ENCODE measurements around the gene RSPH1.

The RSPH1 gene

DNA sequence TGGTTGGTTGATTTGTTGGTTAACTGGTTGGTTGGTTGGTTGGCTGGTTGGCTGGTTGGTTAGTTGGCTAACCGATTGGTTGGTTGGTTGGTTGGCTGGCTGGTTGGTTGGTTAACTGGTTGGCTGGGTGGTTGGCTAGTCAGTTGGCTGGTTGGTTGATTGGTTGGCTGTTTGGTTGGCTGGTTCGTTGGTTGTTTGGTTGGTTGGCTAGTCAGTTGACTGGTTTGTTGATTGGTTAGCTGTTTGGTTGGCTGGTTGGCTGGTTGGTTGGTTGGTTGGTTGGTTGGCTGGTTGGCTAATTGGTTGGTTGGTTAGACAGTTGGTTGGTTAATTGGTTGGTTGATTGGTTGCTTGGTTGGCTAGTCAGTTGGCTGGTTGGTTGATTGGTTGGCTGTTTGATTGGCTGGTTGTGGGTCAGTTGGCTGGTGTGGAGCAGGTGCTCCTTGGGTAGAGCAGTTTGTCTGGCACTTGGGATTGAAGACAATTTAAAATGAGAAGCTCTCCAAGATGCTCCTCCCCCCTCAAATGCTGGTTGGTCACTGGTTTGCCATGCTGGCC, 6.9 kb downstream of the RSPH1 start:
- TF ChIP-seq EZH2phosphoT487 (IDR thresholded peaks at IDR 0.05; ENCODE audit: borderline replicate concordance) = no peak
- TF ChIP-seq, protein P1, sequence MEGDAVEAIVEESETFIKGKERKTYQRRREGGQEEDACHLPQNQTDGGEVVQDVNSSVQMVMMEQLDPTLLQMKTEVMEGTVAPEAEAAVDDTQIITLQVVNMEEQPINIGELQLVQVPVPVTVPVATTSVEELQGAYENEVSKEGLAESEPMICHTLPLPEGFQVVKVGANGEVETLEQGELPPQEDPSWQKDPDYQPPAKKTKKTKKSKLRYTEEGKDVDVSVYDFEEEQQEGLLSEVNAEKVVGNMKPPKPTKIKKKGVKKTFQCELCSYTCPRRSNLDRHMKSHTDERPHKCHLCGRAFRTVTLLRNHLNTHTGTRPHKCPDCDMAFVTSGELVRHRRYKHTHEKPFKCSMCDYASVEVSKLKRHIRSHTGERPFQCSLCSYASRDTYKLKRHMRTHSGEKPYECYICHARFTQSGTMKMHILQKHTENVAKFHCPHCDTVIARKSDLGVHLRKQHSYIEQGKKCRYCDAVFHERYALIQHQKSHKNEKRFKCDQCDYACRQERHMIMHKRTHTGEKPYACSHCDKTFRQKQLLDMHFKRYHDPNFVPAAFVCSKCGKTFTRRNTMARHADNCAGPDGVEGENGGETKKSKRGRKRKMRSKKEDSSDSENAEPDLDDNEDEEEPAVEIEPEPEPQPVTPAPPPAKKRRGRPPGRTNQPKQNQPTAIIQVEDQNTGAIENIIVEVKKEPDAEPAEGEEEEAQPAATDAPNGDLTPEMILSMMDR (conservative IDR thresholded peaks at IDR 0.05; ENCODE audit: low read length) = no peak
- no peak overlapping the region for H3K9ac ChIP-seq (ENCODE audit: low read depth, low read length, poor library complexity, severe bottlenecking)
- H3K4me1 ChIP-seq (ENCODE audit: insufficient read depth, low read length, poor library complexity, severe bottlenecking) = peaks cover 67% of the 10 kb centered on the region
- 0 out of 2 replicates have a peak, but pooled peaks cover 9% of the 10 kb centered on the region for H3K79me2 ChIP-seq (ENCODE audit: insufficient read depth, low read length)
- no peak overlapping the region for H2AFZ ChIP-seq (ENCODE audit: low read length)
- no peaks in the 10 kb centered on the region for H3K36me3 ChIP-seq (ENCODE audit: insufficient read depth, low read length)
- no peaks in the 10 kb centered on the region for H3K9me2 ChIP-seq (replicated peaks; ENCODE audit: low read depth, low read length)
- H3K9me3 ChIP-seq (ENCODE audit: insufficient read depth, low read depth, low read length) = no peaks in the 10 kb centered on the region
- H3K27me3 ChIP-seq (ENCODE audit: insufficient read depth, low read length, poor library complexity, severe bottlenecking) = no peaks in the 10 kb centered on the region
- H3K4me3 ChIP-seq (ENCODE audit: low read length, poor library complexity, severe bottlenecking) = no peak overlapping the region
- H4K20me1 ChIP-seq (ENCODE audit: insufficient read depth, low read length, poor library complexity, severe bottlenecking) = no peaks in the 10 kb centered on the region
- no peaks in the 10 kb centered on the region; the same call in 1 of the 2 replicates for H3F3A ChIP-seq (ENCODE audit: low read depth)
- no peak overlapping the region for H3K4me2 ChIP-seq (ENCODE audit: low read depth, low read length, poor library complexity, severe bottlenecking)

DNA sequence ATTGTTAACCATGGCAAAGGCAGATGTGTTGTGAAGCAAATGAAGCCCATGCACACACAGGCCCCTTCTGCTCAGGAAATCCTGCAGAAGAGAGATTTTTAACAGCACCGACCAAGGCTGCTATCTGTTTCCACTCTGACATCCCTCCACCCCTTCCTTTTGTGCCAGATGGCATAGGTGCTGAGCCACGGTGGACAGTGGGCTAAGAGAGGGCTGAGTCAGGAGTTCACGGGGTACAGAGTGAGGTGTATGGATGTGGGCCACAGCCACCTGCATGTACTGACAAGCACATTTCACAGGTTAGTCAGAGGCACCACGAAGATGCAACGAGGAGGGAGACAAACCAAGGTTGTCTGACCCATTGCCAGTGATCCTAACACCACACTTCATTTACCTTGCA, 9.5 kb downstream of the RSPH1 start:
- H3K4me1 ChIP-seq (ENCODE audit: insufficient read depth, low read length, poor library complexity, severe bottlenecking) = peaks cover 66% of the 10 kb centered on the region
- H3K9me2 ChIP-seq (replicated peaks; ENCODE audit: low read depth, low read length) = no peaks in the 10 kb centered on the region
- H3K36me3 ChIP-seq (ENCODE audit: insufficient read depth, low read length) = no peaks in the 10 kb centered on the region
- no peak overlapping the region for H2AFZ ChIP-seq (ENCODE audit: low read length)
- peak overlapping the region; percentile 50 for H3K4me3 ChIP-seq (ENCODE audit: low read length, poor library complexity, severe bottlenecking)
- peak overlapping the region; percentile 67 for H3K4me2 ChIP-seq (ENCODE audit: low read depth, low read length, poor library complexity, severe bottlenecking)
- H4K20me1 ChIP-seq (ENCODE audit: insufficient read depth, low read length, poor library complexity, severe bottlenecking) = no peaks in the 10 kb centered on the region
- no peaks in the 10 kb centered on the region for H3K9me3 ChIP-seq (ENCODE audit: insufficient read depth, low read depth, low read length)
- peak overlapping the region; percentile 67 for H3K9ac ChIP-seq (ENCODE audit: low read depth, low read length, poor library complexity, severe bottlenecking)
- H3K27me3 ChIP-seq (ENCODE audit: insufficient read depth, low read length, poor library complexity, severe bottlenecking) = no peaks in the 10 kb centered on the region
- 0 out of 2 replicates have a peak, but pooled peaks cover 9% of the 10 kb centered on the region for H3K79me2 ChIP-seq (ENCODE audit: insufficient read depth, low read length)
- no peaks in the 10 kb centered on the region; the same call in 1 of the 2 replicates for H3F3A ChIP-seq (ENCODE audit: low read depth)
- TF ChIP-seq, protein P1 (conservative IDR thresholded peaks at IDR 0.05; ENCODE audit: low read length) = no peak
- TF ChIP-seq EZH2phosphoT487 (IDR thresholded peaks at IDR 0.05; ENCODE audit: borderline replicate concordance) = no peak

DNA sequence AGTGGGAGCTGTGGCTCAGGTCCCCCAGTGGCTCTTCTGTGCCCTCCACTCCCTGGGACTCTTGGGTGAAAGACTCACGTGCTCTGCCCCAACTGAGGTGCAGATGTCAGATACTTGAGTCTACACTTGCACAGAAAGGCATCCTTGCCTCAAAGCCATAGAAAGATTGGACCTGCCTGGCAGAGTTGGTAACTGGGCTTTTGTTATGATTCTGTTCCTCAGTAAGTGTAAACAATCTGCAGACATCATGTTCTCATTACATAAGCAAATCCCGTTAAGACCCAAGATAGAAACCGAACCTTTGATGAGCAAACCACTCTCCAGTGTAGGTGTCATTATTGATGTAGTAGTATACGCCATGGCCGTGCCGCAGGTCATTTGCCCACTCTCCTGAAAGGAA, 10.0 kb downstream of the RSPH1 start:
- H3K4me1 ChIP-seq (ENCODE audit: insufficient read depth, low read length, poor library complexity, severe bottlenecking) = peaks cover 66% of the 10 kb centered on the region
- H4K20me1 ChIP-seq (ENCODE audit: insufficient read depth, low read length, poor library complexity, severe bottlenecking) = no peaks in the 10 kb centered on the region
- H3K36me3 ChIP-seq (ENCODE audit: insufficient read depth, low read length) = no peaks in the 10 kb centered on the region
- H3K4me2 ChIP-seq (ENCODE audit: low read depth, low read length, poor library complexity, severe bottlenecking) = peak overlapping the region; percentile 67
- H3K79me2 ChIP-seq (ENCODE audit: insufficient read depth, low read length) = 0 out of 2 replicates have a peak, but pooled peaks cover 9% of the 10 kb centered on the region
- peak overlapping the region; percentile 67 for H3K9ac ChIP-seq (ENCODE audit: low read depth, low read length, poor library complexity, severe bottlenecking)
- H3K4me3 ChIP-seq (ENCODE audit: low read length, poor library complexity, severe bottlenecking) = peak overlapping the region; percentile 50
- H2AFZ ChIP-seq (ENCODE audit: low read length) = no peak overlapping the region
- no peaks in the 10 kb centered on the region for H3K27me3 ChIP-seq (ENCODE audit: insufficient read depth, low read length, poor library complexity, severe bottlenecking)
- TF ChIP-seq, protein P1 (conservative IDR thresholded peaks at IDR 0.05; ENCODE audit: low read length) = no peak
- TF ChIP-seq EZH2phosphoT487 (IDR thresholded peaks at IDR 0.05; ENCODE audit: borderline replicate concordance) = no peak
- no peaks in the 10 kb centered on the region for H3K9me3 ChIP-seq (ENCODE audit: insufficient read depth, low read depth, low read length)
- H3F3A ChIP-seq (ENCODE audit: low read depth) = no peaks in the 10 kb centered on the region; the same call in 1 of the 2 replicates
- no peaks in the 10 kb centered on the region for H3K9me2 ChIP-seq (replicated peaks; ENCODE audit: low read depth, low read length)
